GM18858 (cell line): Measurements from ENCODE around the gene NHS.
"Not testable (repeated sequence)": the region's sequence is repeated elsewhere in the genome, so short reads cannot be mapped to it uniquely, and the experiment has no call there.

Experiments used
- ATAC-seq: cut with Tn5 transposase; IDR thresholded peaks from one replicate; pipeline ENCODE4 v1.9.1; 2021; ENCODE audit not compliant: unreplicated experiment

The NHS gene

DNA sequence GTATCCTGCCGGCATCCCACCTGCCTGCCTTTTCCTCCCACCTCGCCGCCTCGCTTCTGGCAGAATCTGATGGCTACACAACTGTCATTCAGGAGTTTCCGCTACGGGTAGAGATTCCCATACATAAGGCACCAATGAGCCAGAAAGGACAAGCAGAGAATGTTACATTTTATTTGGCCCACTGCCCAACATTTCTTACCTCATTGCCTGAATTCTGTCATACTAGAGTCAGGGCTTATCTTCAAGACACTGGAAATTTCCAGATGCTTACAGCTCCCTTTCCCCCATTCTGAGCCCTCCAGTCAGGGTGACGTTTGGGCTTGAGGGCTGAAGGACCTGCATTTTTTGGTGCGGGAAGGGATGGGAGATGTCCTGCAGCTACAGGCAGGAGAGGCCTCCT lies 113.0 kb downstream of the NHS start:
- no peak for ATAC-seq

- no peak for ATAC-seq
Observed at GRCh38 chrX:17494216-17494615, 119.2 kb downstream of the NHS start.

GRCh38 chrX:17495052-17495451 lies 120.1 kb downstream of the NHS start:
- no peak for ATAC-seq

GRCh38 chrX:17496407-17496806 lies 121.4 kb downstream of the NHS start:
- no peak for ATAC-seq

- no peak for ATAC-seq
Observed at GRCh38 chrX:17497193-17497592, 122.2 kb downstream of the NHS start.

GRCh38 chrX:17499512-17499911 lies 124.5 kb downstream of the NHS start:
- no peak for ATAC-seq

DNA sequence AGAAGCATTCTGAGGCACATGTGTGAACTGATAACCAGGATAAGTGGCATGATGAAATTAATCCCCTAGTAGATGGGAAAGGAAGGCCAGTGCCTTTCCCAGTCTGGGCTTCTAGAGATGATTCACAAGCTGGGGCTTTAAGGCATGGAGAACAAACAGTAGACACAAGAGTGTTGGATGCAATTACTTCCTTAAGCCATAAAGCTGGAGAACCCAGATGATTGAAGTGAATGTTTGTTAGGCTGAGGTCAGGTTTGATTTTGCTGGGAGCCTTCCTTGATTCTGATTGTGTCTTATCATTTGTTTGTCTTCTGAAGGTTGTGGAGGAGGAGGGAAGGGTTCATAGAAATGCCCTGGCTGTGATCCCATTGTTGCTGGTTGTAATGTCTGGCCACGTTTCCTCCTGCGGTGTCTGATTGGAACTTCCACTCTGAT lies 125.2 kb downstream of the NHS start:
- no peak for ATAC-seq

GRCh38 chrX:17501746-17502145 lies 126.7 kb downstream of the NHS start:
- ATAC-seq: no peak

DNA sequence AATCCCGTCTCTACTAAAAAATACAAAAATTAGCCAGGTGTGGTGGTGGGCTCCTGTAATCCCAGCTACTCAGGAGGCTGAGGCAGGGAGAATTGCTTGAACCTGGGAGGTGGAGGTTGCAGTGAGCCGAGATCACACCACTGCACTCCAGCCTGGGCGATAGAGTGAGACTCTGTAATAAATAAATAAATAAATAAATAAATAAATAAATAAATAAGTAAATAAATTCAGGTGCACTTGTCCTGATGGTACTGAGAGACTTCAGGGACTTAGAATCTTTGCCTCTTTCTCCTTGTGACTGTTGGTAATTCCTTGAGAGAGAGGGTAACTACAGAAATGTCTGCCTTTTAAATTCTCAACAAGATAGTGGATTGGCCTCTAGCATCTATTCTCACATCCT lies 131.4 kb downstream of the NHS start:
- not testable (repeated sequence) for ATAC-seq

DNA sequence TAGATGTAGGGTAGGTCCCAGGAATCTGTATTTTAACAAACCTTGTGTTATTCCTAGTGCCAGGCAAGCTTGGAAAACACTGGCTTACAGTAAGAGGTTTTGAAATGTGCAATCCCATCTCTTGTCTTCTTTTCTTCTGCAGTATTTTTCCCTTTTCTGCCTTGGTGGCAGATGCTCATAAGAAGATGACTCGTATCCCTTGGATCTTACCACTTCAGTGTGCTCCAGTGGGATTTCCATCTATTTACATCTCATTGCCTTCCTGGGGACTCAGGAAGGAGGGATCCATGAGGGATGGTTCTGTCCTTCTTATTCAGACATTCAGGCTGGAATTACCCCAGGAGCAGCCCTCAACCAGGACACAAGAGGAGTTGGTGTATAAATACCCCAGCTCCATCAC lies 136.6 kb downstream of the NHS start:
- ATAC-seq: no peak

GRCh38 chrX:17519358-17519757 lies 144.4 kb downstream of the NHS start:
- no peak for ATAC-seq

- no peak for ATAC-seq
Observed at GRCh38 chrX:17520016-17520615, 145.1 kb downstream of the NHS start.

- no peak for ATAC-seq
Observed at GRCh38 chrX:17521871-17522693, 147.1 kb downstream of the NHS start.

GRCh38 chrX:17525266-17525665 lies 150.3 kb downstream of the NHS start:
- no peak for ATAC-seq

DNA sequence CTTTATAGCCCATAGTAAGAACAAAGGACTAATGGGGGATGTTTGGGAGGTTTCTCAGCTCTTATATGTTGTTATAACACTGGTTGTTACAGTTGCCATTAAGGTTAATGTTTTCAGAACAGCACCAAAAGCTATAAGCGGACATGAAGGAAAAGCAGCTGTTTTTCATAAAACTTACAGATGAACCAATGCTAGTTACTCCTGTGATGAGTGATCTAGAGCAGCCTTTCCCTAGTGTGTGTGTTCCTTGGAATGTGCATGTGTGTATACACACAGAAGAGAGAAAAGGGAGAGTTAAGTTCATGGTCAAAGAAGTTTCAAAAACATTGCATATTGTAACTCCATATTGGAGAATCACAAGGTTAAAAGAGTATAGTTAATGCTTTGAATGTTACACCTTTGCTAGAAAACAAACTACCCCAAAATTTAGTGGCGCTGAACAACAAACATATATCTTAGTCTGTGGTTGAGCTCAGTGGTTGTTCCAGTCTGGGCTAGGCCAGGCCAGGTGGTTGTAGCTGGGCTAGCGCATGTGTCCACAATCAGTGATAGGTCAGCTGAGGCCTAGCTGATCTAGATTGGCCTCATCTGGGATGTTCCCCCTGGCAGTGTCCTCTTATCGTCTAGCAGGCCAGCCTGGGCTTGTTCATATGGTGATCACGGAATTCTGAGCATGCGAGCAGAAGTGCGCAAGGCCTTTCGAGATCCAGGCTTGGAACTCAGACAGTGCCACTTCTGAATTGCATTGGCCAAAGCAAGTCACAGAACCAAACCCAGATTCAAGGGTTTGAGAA lies 151.0 kb downstream of the NHS start:
- no peak for ATAC-seq

GRCh38 chrX:17527135-17527701 lies 152.2 kb downstream of the NHS start:
- no peak for ATAC-seq

DNA sequence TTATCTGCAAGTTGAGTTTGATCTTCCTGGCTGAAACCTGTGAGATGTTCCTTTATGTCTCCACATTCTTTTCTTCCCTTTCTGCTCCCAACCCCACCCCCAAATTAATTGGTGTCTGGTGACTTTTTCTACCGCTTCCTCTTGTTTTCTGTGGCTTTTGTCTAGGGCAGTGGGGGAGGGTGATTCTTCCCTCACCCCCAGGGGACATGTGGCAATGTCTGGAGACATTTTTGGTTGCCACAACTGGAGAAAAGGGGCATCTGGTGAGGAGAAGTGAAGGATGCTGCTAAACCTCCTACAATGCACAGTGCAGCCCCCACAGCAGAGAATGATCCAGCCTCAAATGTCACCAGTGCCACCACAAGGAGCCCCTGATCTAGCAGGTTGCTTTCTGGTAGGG lies 152.9 kb downstream of the NHS start:
- ATAC-seq: no peak

DNA sequence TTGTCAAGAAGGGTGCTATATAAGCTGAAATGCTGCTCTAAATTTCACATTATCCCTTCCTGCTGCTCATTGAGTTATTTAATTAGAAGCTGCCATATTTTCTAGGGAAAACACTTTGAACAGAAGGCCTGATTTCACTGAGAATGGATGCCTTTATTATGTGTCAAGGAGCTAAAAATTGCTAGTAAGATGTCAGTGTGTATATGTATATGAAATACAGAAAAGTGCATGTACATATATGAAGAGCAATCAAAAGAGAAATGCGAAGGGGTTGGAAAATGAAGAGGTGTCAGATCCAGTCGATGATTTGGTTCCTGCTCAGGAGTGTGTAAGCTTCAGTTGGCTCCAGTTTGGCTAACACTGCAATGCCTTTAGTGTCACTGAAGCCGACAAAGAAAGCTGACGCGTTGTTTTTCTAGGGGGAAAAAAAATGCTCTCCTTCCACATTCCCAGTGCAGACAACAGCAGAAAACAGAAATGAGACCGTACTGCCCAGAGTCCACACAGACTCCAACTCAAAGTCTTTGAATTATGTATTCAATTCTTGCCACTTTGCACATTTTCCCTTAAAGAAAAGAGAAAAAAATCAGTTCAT lies 154.2 kb downstream of the NHS start:
- no peak for ATAC-seq

DNA sequence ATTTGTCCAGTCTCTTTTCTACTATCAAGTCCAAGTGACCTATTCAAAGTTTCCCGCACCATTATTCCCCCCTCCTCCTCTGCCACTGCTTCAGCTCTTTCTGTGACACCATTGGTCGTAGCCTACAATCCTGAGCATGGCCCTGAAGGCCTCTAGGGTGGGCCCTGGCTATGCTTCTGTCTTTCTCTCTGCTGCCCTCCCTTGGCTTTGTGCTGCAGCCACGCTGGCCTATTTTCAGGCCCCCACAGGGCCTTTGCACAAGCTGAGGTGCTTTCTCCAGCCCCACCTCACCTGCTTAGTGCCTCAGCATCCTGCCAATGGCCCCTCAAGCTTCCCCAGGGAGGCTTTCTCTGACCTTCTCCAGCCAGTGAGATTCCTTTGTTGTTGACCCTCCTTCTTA lies 156.5 kb downstream of the NHS start:
- no peak for ATAC-seq

GRCh38 chrX:17535229-17535628 lies 160.2 kb downstream of the NHS start:
- ATAC-seq: no peak

GRCh38 chrX:17537723-17538243 lies 162.8 kb downstream of the NHS start:
- no peak for ATAC-seq
